Thoracic aorta (tissue), 2 donors: ENCODE results near the gene NKTR. TPM values are rescaled to one million over a fixed set of nuclear protein-coding genes. Genes with fewer than 3 reads are reported as not detected.

Experiments used
- ATAC-seq: fragments of 150-250 bp; one replicate; pipeline ENCODE4 v1.8.0; 2017; ENCODE audit warnings: low read depth; ENCODE audit not compliant: insufficient number of reproducible peaks, low FRiP score
- DNase-seq: peaks from one replicate; pipeline ENCODE4 v3.0.0-alpha.2; 2020; ENCODE audit warnings: low spot score
- H3K27ac ChIP-seq, 2 donors: fragments of 200-600 bp; sonication (generic); 1 replicate in 1 of 2; 2 replicates in 1 of 2; pipeline ENCODE4 v1.5.1; 2016; ENCODE audit warnings: mild to moderate bottlenecking in 2 of 2, moderate library complexity in 2 of 2
- H3K27me3 ChIP-seq: fragments of 200-600 bp; sonication (generic); replicated peaks from 2 replicates; pipeline ENCODE4 v1.6.0; 2016; ENCODE audit warnings: mild to moderate bottlenecking; ENCODE audit not compliant: insufficient read depth
- H3K36me3 ChIP-seq: fragments of 200-600 bp; sonication (generic); one replicate; pipeline ENCODE4 v1.5.1; 2016
- H3K4me1 ChIP-seq, 2 donors: fragments of 200-600 bp; sonication (generic); 1 replicate in 1 of 2; 2 replicates in 1 of 2; pipeline versions ENCODE4 v1.5.1 to v1.6.0; 2016; ENCODE audit warnings: low read depth in 2 of 2, mild to moderate bottlenecking in 1 of 2; ENCODE audit not compliant: control insufficient read depth in 1 of 2
- H3K4me3 ChIP-seq: fragments of 200-600 bp; sonication (generic); 2 replicates; pipeline ENCODE4 v1.5.1; 2016; ENCODE audit warnings: mild to moderate bottlenecking
- H3K9me3 ChIP-seq: fragments of 200-600 bp; sonication (generic); 2 replicates; pipeline ENCODE4 v1.5.1; 2016
- total RNA-seq, 2 donors: library from RNA; depleted of rRNA; stranded (reverse); fragments of >200 nt; gene quantifications; one replicate each; pipeline versions ENCODE4 v1.1.0 to v1.2.3, GENCODE V29; 2016
- TF ChIP-seq, protein P1 (sequence below): fragments of 200-600 bp; sonication (generic); IDR thresholded peaks from one replicate; pipeline ENCODE4 v1.5.1; 2019; ENCODE audit warnings: antibody characterized with exemption

The NKTR gene
- total RNA-seq, 2 donors from 2014 or later, result 159 to 210 TPM

DNA sequence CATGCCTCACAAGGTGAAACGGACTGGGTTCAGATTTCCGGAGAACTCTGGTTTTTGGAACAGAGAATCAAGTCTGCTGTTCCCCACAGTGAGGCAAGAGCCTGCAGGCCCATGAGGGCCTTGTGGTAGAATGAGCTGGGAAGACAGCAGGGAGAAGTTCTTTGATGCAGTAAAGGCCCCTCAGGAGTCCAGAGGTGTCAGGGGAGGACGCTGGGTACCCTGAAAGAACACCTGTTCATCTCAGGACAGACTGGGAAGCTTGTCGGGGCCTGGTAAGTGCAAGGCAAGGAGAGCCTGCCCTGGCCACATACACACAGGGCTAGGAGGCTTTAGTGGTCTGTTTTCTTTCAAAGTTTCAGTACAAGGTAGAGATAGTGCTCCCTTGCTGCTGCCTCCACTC is 49.3 kb downstream of the NKTR start:
- peak overlapping the region; percentile 92 to 97 for H3K27ac ChIP-seq

DNA sequence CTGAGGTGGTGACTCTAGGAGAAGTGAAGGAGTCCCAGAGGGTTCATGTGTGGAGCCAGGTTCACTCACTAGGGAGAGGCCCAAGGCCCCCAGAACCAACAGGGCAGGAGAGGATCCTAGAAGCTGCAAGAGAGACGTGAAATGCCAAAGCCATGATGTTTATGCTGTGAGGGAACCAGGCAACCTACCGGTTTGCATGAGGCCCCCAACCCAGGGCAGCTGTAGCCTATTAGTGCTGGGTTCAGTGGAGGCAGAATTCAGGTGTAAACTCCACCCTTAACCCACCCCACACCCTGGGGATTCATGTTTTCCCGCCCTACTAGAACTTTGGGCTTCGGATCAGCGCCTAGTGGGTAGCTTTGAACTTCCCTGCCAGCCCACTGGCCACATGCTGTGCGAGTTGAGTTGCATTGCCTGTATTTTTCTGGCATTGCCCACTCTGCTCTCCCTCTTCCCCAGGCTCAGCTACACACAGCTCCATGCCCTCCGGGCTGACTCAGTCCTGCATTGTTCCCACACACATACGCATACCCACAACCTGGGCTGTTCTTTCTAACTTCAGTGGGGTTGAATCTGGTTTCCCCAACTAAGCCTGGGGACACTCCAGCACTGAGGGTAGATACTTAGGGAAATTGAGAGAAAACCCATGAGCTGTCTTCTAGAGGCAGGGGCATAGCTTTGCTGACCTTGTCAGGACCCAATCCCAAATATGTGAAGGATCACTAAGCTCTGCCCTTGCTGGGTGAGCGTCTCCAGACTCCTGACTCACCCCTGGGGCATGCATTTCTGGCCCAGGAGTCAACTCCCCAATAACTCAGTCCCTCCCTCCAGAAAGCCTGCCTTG is 51.0 kb downstream of the NKTR start:
- H3K4me1 ChIP-seq, result peaks cover 35 to 74% of the 10 kb centered on the region in 2 donors
- peaks cover 8% of the 10 kb centered on the region for H3K36me3 ChIP-seq
- no peaks in the 10 kb centered on the region for H3K27me3 ChIP-seq
- peak overlapping the region; percentile 91 for H3K4me3 ChIP-seq
- ATAC-seq (no peak), DNase-seq (no peak)
- peak overlapping the region; percentile 92 to 97 for H3K27ac ChIP-seq
- TF ChIP-seq, protein P1, sequence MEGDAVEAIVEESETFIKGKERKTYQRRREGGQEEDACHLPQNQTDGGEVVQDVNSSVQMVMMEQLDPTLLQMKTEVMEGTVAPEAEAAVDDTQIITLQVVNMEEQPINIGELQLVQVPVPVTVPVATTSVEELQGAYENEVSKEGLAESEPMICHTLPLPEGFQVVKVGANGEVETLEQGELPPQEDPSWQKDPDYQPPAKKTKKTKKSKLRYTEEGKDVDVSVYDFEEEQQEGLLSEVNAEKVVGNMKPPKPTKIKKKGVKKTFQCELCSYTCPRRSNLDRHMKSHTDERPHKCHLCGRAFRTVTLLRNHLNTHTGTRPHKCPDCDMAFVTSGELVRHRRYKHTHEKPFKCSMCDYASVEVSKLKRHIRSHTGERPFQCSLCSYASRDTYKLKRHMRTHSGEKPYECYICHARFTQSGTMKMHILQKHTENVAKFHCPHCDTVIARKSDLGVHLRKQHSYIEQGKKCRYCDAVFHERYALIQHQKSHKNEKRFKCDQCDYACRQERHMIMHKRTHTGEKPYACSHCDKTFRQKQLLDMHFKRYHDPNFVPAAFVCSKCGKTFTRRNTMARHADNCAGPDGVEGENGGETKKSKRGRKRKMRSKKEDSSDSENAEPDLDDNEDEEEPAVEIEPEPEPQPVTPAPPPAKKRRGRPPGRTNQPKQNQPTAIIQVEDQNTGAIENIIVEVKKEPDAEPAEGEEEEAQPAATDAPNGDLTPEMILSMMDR, result no peak
- H3K9me3 ChIP-seq, result no peaks in the 10 kb centered on the region

More for the DNA sequence above, 49.3 kb downstream of the NKTR start:
- ATAC-seq, result no peak
- DNase-seq, result no peak
- Histone ChIP-seq H3K27me3 (no peaks in the 10 kb centered on the region), H3K4me1 (peaks cover 20 to 59% of the 10 kb centered on the region in 2 donors), H3K4me3 (no peak overlapping the region), H3K36me3 (peaks cover 15% of the 10 kb centered on the region), H3K9me3 (no peaks in the 10 kb centered on the region)
- TF ChIP-seq, protein P1, result no peak

DNA sequence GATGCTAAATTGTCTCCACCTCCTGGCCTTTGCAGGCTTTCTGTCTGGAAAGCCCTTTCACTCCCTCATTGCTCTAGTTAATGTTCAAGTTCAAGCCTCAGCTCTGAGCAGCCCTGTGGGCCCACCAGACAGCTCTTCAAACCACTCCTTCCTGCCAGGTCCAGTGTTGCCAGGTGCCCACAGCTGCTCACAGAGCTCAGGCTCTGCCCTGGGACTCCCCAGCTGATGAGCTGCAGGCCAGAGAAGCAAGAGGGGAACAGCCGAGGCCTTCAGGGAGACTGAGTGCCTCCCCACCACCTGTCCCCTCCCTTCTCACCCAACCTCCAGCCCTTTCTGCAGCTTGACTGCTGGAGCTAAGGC is 51.7 kb downstream of the NKTR start:
- Histone ChIP-seq H3K27ac (peak overlapping the region; percentile 92 to 97), H3K27me3 (no peaks in the 10 kb centered on the region), H3K4me3 (peak overlapping the region; percentile 91), H3K9me3 (no peaks in the 10 kb centered on the region), H3K36me3 (peaks cover 6% of the 10 kb centered on the region), H3K4me1 (peaks cover 36 to 81% of the 10 kb centered on the region in 2 donors)
- TF ChIP-seq, protein P1, result no peak
- DNase-seq (no peak), ATAC-seq (no peak)

DNA sequence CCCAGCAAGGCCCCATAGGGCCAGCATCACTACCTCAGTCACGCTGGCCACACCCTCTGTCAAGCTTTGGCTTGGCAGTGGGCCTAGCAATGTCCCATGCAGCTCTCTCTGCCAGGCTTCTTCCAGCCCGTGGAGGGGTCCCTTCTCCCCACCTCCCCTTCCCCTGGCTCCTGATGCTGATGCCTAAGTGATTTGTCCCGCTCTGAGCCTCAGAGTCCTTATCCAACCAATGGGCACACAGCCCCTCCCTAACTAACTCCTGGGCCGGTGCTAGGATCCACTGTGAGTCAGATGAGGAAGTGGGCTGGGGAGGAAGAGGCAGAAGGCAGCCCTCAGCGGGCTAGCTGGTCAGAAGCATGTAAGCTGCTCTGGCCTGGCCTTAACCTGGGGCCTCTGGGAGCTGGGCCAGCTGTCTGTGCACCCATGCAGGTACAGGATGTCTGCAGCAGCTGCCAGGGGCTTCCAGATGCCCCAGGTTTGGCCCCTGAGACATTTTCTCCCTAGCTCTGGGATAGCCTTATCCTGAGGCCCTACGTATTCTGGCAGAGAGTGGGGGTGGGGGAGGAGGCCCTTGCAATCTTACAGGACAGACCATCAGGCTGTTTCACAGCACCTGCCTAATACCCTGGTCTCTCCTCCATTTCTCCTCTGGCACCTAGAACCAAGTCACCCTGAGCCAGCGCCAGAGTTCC is 52.3 kb downstream of the NKTR start:
- DNase-seq, result peak; percentile 46
- peak overlapping the region; percentile 92 to 97 for H3K27ac ChIP-seq
- peak overlapping the region; percentile 91 for H3K4me3 ChIP-seq
- peak; percentile 23 for ATAC-seq
- H3K36me3 ChIP-seq, result peaks cover under 1% of the 10 kb centered on the region
- H3K27me3 ChIP-seq, result no peaks in the 10 kb centered on the region
- H3K4me1 ChIP-seq, result peaks cover 36 to 78% of the 10 kb centered on the region in 2 donors
- no peaks in the 10 kb centered on the region for H3K9me3 ChIP-seq
- TF ChIP-seq, protein P1, result no peak

DNA sequence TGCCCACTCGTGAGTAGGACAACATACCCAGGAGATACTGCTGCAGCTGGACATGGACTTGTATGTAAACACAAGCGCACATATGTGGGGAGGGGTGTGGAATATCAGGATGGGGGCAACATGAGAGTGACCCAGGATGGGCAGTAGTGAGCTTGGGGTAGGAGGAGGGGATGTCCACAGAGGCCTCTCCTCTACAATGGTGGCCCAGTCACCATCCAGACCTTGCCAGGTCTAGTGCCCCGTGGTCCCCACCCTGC is 52.7 kb downstream of the NKTR start:
- Histone ChIP-seq H3K9me3 (no peaks in the 10 kb centered on the region), H3K27ac (peak overlapping the region; percentile 92 to 97), H3K4me3 (peak overlapping the region; percentile 91), H3K27me3 (no peaks in the 10 kb centered on the region), H3K36me3 (peaks cover 4% of the 10 kb centered on the region), H3K4me1 (peaks cover 36 to 77% of the 10 kb centered on the region in 2 donors)
- ATAC-seq (no peak), DNase-seq (no peak)
- TF ChIP-seq, protein P1, result no peak
